SK-N-SH treated with all-trans-retinoic acid at 6 μM for 48 hours (cell line): ENCODE measurements around the gene PAPOLA.

Experiments
- ATAC-seq: fragments of 200-7000 bp; cut with Tn5 transposase; 3 replicates; pipeline ENCODE4 v1.9.1; 2020; ENCODE audit warnings: mild to moderate bottlenecking, moderate library complexity
- ARNTL ChIP-seq: fragments of 450-650 bp; formaldehyde crosslinking; IDR thresholded peaks from 2 replicates; pipeline ENCODE4 v1.5.0; 2020; ENCODE audit warnings: low read depth, mild to moderate bottlenecking, moderate library complexity, borderline replicate concordance
- BACH2 ChIP-seq: fragments of 250-450 bp; sonication (Bioruptor Pico); IDR thresholded peaks from 2 replicates; pipeline ENCODE4 v1.9.0; 2021; ENCODE audit warnings: mild to moderate bottlenecking, borderline replicate concordance
- CSDC2 ChIP-seq: fragments of 250-450 bp; sonication (Bioruptor Pico); IDR thresholded peaks from 2 replicates; pipeline ENCODE4 v1.5.0; 2020; ENCODE audit warnings: mild to moderate bottlenecking, moderate library complexity
- CSRNP3 ChIP-seq: fragments of 250-450 bp; sonication (Bioruptor Pico); IDR thresholded peaks from 2 replicates; pipeline ENCODE4 v1.5.1; 2021; ENCODE audit warnings: mild to moderate bottlenecking, moderate library complexity
- ESRRG ChIP-seq: fragments of 250-450 bp; sonication (Bioruptor Pico); IDR thresholded peaks from 2 replicates; pipeline ENCODE4 v1.6.1; 2021; ENCODE audit warnings: mild to moderate bottlenecking
- GLIS3 ChIP-seq: fragments of 250-450 bp; sonication (Bioruptor Pico); IDR thresholded peaks from 2 replicates; pipeline ENCODE4 v1.5.0; 2020; ENCODE audit warnings: mild to moderate bottlenecking, moderate library complexity
- ISL1 ChIP-seq: fragments of 250-450 bp; sonication (Bioruptor Pico); IDR thresholded peaks from 2 replicates; pipeline ENCODE4 v2.1.2; 2022; ENCODE audit warnings: mild to moderate bottlenecking, moderate library complexity
- OSR1 ChIP-seq: fragments of 250-450 bp; sonication (Bioruptor Pico); IDR thresholded peaks from 2 replicates; pipeline ENCODE4 v1.8.0; 2022; ENCODE audit warnings: moderate library complexity, mild to moderate bottlenecking, inconsistent platforms
- PPARA ChIP-seq: fragments of 250-450 bp; sonication (Bioruptor Pico); IDR thresholded peaks from 2 replicates; pipeline ENCODE4 v1.5.0; 2020; ENCODE audit warnings: mild to moderate bottlenecking, borderline replicate concordance
- TCF4 ChIP-seq: fragments of 250-450 bp; sonication (Bioruptor Pico); IDR thresholded peaks from 2 replicates; pipeline ENCODE4 v1.8.0; 2021; ENCODE audit warnings: mild to moderate bottlenecking, moderate library complexity, borderline replicate concordance
- TOX ChIP-seq: fragments of 250-450 bp; sonication (Bioruptor Pico); IDR thresholded peaks from 2 replicates; pipeline ENCODE4 v1.8.0; 2021; ENCODE audit warnings: mild to moderate bottlenecking, moderate library complexity, borderline replicate concordance
- TSHZ2 ChIP-seq: fragments of 250-450 bp; sonication (Bioruptor Pico); IDR thresholded peaks from 2 replicates; pipeline ENCODE4 v1.5.0; 2020; ENCODE audit warnings: mild to moderate bottlenecking, moderate library complexity
- ZC3H10 ChIP-seq: fragments of 250-450 bp; sonication (Bioruptor Pico); IDR thresholded peaks from 2 replicates; pipeline ENCODE4 v1.5.1; 2021; ENCODE audit warnings: mild to moderate bottlenecking, moderate library complexity
- ZFP3 ChIP-seq: fragments of 250-450 bp; sonication (Bioruptor Pico); IDR thresholded peaks from 2 replicates; pipeline ENCODE4 v1.5.0; 2020; ENCODE audit warnings: mild to moderate bottlenecking, moderate library complexity
- ZFP30 ChIP-seq: fragments of 450-650 bp; formaldehyde crosslinking; IDR thresholded peaks from 2 replicates; pipeline ENCODE4 v1.5.0; 2022; ENCODE audit warnings: mild to moderate bottlenecking, moderate library complexity
- ZNF565 ChIP-seq: fragments of 450-650 bp; formaldehyde crosslinking; conservative IDR thresholded peaks from 2 replicates; pipeline ENCODE4 v1.5.0; 2020; ENCODE audit warnings: low read depth, mild to moderate bottlenecking, moderate library complexity
- ZNF70 ChIP-seq: fragments of 450-650 bp; formaldehyde crosslinking; IDR thresholded peaks from 2 replicates; pipeline ENCODE4 v1.5.0; 2020; ENCODE audit warnings: mild to moderate bottlenecking, moderate library complexity
- ZNF8 ChIP-seq: fragments of 450-650 bp; formaldehyde crosslinking; IDR thresholded peaks from 2 replicates; pipeline ENCODE4 v1.5.0; 2020; ENCODE audit warnings: mild to moderate bottlenecking, moderate library complexity
- TF ChIP-seq, protein P1 (sequence below): fragments of 250-450 bp; sonication (Bioruptor Pico); IDR thresholded peaks from 2 replicates; pipeline ENCODE4 v1.5.1; 2020; ENCODE audit warnings: low read depth, mild to moderate bottlenecking, moderate library complexity
- TF ChIP-seq, protein P2 (sequence below): fragments of 250-450 bp; sonication (Bioruptor Pico); IDR thresholded peaks from 2 replicates; pipeline ENCODE4 v1.8.0; 2021; ENCODE audit warnings: low read depth, mild to moderate bottlenecking, moderate library complexity, borderline replicate concordance
- TF ChIP-seq, protein P3 (sequence below): fragments of 250-450 bp; sonication (Bioruptor Pico); IDR thresholded peaks from 2 replicates; pipeline ENCODE4 v1.8.0; 2020; ENCODE audit warnings: mild to moderate bottlenecking, moderate library complexity, borderline replicate concordance

PAPOLA gene

DNA sequence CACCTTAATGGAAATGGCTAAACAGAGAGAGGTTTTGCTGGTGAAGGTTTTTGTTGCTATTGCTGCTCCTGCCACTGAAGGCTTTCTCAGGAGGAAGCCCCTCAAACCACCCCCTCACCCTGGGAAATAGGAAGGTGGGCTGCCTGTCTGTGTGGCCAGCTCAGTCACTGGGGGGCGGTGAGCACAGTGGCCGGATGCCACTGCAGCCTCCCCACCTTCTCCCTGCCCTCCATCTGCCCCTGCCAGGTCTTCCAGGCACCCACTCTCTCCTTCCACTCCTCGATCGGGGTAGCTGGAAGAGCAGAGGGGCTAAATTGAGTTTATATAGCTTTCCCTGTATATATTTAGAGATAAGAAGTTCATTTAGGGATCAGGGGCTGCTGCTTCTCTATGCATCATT is 80.8 kb downstream of the PAPOLA start:
- no peak for TF ChIP-seq GLIS3
- TF ChIP-seq ISL1 (CRISPR knock-in tag) = no peak
- no peak for TF ChIP-seq BACH2 (CRISPR knock-in tag)
- TF ChIP-seq, protein P1, sequence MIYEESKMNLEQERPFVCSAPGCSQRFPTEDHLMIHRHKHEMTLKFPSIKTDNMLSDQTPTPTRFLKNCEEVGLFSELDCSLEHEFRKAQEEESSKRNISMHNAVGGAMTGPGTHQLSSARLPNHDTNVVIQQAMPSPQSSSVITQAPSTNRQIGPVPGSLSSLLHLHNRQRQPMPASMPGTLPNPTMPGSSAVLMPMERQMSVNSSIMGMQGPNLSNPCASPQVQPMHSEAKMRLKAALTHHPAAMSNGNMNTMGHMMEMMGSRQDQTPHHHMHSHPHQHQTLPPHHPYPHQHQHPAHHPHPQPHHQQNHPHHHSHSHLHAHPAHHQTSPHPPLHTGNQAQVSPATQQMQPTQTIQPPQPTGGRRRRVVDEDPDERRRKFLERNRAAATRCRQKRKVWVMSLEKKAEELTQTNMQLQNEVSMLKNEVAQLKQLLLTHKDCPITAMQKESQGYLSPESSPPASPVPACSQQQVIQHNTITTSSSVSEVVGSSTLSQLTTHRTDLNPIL (CRISPR knock-in tag) = no peak
- TF ChIP-seq, protein P2, sequence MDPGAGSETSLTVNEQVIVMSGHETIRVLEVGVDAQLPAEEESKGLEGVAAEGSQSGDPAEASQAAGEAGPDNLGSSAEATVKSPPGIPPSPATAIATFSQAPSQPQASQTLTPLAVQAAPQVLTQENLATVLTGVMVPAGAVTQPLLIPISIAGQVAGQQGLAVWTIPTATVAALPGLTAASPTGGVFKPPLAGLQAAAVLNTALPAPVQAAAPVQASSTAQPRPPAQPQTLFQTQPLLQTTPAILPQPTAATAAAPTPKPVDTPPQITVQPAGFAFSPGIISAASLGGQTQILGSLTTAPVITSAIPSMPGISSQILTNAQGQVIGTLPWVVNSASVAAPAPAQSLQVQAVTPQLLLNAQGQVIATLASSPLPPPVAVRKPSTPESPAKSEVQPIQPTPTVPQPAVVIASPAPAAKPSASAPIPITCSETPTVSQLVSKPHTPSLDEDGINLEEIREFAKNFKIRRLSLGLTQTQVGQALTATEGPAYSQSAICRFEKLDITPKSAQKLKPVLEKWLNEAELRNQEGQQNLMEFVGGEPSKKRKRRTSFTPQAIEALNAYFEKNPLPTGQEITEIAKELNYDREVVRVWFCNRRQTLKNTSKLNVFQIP (CRISPR knock-in tag) = no peak
- no peak for TF ChIP-seq TSHZ2 (CRISPR knock-in tag)
- TF ChIP-seq CSDC2 (CRISPR knock-in tag) = no peak
- TF ChIP-seq ZC3H10 (CRISPR knock-in tag) = no peak
- no peak for TF ChIP-seq ARNTL
- TF ChIP-seq, all 23 proteins: peak for 0
- ATAC-seq = no peak

- TF ChIP-seq, protein P2 (CRISPR knock-in tag) = no peak
- TF ChIP-seq TOX (CRISPR knock-in tag) (no peak), GLIS3 (no peak), ZFP30 (CRISPR knock-in tag) (no peak), CSRNP3 (no peak), OSR1 (CRISPR knock-in tag) (no peak), ZNF565 (CRISPR knock-in tag) (no peak), ARNTL (no peak), CSDC2 (CRISPR knock-in tag) (no peak), ZFP3 (CRISPR knock-in tag) (no peak), ZNF70 (no peak), TCF4 (CRISPR knock-in tag) (no peak), ESRRG (CRISPR knock-in tag) (no peak), ISL1 (CRISPR knock-in tag) (no peak), ZC3H10 (CRISPR knock-in tag) (no peak), ZNF8 (CRISPR knock-in tag) (no peak), PPARA (CRISPR knock-in tag) (no peak)
- TF ChIP-seq, protein P1 (CRISPR knock-in tag) = no peak
- TF ChIP-seq, protein P3, sequence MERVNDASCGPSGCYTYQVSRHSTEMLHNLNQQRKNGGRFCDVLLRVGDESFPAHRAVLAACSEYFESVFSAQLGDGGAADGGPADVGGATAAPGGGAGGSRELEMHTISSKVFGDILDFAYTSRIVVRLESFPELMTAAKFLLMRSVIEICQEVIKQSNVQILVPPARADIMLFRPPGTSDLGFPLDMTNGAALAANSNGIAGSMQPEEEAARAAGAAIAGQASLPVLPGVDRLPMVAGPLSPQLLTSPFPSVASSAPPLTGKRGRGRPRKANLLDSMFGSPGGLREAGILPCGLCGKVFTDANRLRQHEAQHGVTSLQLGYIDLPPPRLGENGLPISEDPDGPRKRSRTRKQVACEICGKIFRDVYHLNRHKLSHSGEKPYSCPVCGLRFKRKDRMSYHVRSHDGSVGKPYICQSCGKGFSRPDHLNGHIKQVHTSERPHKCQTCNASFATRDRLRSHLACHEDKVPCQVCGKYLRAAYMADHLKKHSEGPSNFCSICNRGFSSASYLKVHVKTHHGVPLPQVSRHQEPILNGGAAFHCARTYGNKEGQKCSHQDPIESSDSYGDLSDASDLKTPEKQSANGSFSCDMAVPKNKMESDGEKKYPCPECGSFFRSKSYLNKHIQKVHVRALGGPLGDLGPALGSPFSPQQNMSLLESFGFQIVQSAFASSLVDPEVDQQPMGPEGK (CRISPR knock-in tag) = no peak
- TF ChIP-seq, all 23 proteins: peak for 0
- peak; percentile 5; the same call in 1 of the 3 replicates for ATAC-seq
Measured at GRCh38 chr14:96583569-96584041, 81.4 kb downstream of the PAPOLA start.
